Breast epithelium (tissue), 3 donors: ENCODE results near the gene BCL7A.

Experiments
- CTCF ChIP-seq, 3 donors: fragments of 450-650 bp; IDR thresholded peaks; one replicate each; pipeline ENCODE4 v1.5.1; 2016 to 2017; ENCODE audit warnings: antibody characterized with exemption in 3 of 3, mild to moderate bottlenecking in 3 of 3, moderate library complexity in 3 of 3
- POLR2A ChIP-seq: fragments of 450-650 bp; IDR thresholded peaks from one replicate; pipeline ENCODE4 v1.6.1; 2016; ENCODE audit warnings: antibody characterized with exemption, mild to moderate bottlenecking, moderate library complexity
- POLR2AphosphoS5 ChIP-seq, 3 donors: sonication (generic); formaldehyde crosslinking; IDR thresholded peaks; one replicate each; pipeline ENCODE4 v1.6.1; 2017; ENCODE audit warnings: antibody characterized with exemption in 3 of 3

- TF ChIP-seq CTCF (IDR thresholded peaks at IDR 0.05) (no peak), POLR2A (no peak), POLR2AphosphoS5 (IDR thresholded peaks at IDR 0.05) (no peak)
Observed at GRCh38 chr12:122090759-122091515, 69.3 kb downstream of the BCL7A start.
